Measurements from ENCODE around the gene EGR1.

The EGR1 gene

DNA sequence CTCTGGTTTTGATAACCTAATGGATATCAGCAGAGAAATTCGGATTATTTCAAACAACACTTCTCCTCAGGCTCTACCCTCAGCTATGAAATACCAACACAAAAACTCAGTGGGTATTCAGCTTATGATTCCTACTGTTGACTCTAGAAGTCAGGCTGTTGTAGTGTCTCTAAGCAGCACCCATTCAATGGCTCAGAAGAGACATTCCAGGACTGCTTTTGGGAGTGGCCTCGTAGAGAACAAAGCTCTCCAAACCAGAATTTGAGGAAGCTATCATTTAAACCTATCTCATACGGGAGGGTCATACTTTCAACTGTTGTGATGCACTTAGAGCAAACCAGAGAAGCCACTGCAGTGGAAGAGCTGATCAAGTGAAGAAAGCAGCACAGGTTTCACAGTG, 43.7 kb downstream of the EGR1 start:
- DNase-seq = no peak

- DNase-seq = no peak
Observed at GRCh38 chr5:138514021-138514420, 48.7 kb downstream of the EGR1 start.

GRCh38 chr5:138515556-138516245, 50.4 kb downstream of the EGR1 start:
- DNase-seq = no peak

DNA sequence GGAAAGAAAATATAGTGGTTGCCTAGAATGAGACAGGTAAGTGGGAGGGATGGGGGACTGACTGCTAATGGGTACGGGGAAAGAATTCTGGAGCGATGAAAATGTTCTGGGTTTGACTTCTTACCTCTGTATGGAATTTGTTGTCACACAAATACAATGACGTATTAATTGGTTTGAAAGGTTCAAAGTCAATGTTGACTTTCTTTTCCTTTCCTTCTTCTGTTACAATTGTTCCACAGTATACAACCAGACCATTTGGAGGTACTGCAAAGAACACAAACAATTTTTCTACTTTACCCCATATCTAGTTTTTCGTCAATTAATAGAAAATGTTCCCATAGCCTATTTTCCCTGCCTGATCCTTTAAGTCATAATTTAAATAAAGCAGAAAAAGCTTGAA, 52.2 kb downstream of the EGR1 start:
- no peak for DNase-seq

Measured in fibroblast of skin of right quadriceps (primary cell).